ENCODE measurements around the gene HIBADH.

DNA sequence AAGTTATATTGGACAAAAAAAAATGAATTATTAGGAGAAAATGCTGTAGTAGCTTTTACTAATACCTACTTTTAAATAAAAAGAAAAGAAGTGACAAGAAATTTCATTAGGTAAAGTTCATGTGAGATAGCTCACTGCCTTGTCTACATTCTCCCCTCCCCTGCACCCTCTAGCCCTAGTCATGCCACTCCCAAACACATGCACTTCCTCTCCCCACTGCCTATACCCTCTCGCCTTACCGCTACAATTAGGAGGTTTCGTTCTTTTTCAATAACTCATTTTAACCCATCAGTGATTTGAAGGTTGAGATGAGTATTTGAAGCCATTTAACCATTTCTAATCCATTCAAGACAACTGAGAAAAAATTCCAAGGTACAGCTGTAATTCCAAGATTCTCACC is 75.3 kb downstream of the HIBADH start:
- TF ChIP-seq GATA2 (IDR thresholded peaks at IDR 0.05; ENCODE audit: low read depth, low read length): no peak
- no peak for TF ChIP-seq GATA3 (IDR thresholded peaks at IDR 0.05; ENCODE audit: low read depth, low read length)
